GM12892 (cell line): ENCODE results near the gene AP1M2.

ENCODE experiments used
- POLR2A ChIP-seq: IDR thresholded peaks from 2 replicates; pipeline ENCODE4 v1.6.1; 2011; ENCODE audit warnings: low read depth, low read length, control low read depth
- POLR2AphosphoS5 ChIP-seq: IDR thresholded peaks from 2 replicates; pipeline ENCODE4 v1.6.1; 2011; ENCODE audit warnings: low read depth, low read length, control low read depth
- TAF1 ChIP-seq: IDR thresholded peaks from 2 replicates; pipeline ENCODE4 v1.6.1; 2011; ENCODE audit warnings: low read depth, mild to moderate bottlenecking, control low read depth, low read length, borderline replicate concordance

- no peak for TF ChIP-seq POLR2AphosphoS5
- no peak for TF ChIP-seq POLR2A
- no peak for TF ChIP-seq TAF1
Measured at GRCh38 chr19:10593148-10593547, 6.0 kb upstream of the AP1M2 start.
